Posterior cingulate gyrus (tissue), 11 donors: ENCODE results near the gene ATIC.
"Not testable (repeated sequence)": the region's sequence is repeated elsewhere in the genome, so short reads cannot be mapped to it uniquely, and the experiment has no call there.

Experiments used
- DNase-seq, 10 donors: peaks; one replicate each; pipeline versions ENCODE4 v3.0.0 to v3.0.0-alpha.2; 2020 to 2021; ENCODE audit warnings: mixed read lengths in 3 of 10
- intact Hi-C: fragments of 100-400 bp; cut with DNase I; formaldehyde crosslinking; loops from one replicate; pipeline ENCODE4 v1.15.1; 2023

ATIC gene

GRCh38 chr2:215360059-215360458 is 48.2 kb downstream of the ATIC start:
- intact Hi-C loops: not testable (repeated sequence)

GRCh38 chr2:215360596-215360995 is 48.7 kb downstream of the ATIC start:
- DNase-seq: no peak
- intact Hi-C loops: no loop called here

More at GRCh38 chr2:215360059-215360458, 48.2 kb downstream of the ATIC start:
- DNase-seq: not testable (repeated sequence)

- intact Hi-C loops: no loop called here
- no peak for DNase-seq
Observed at GRCh38 chr2:215361211-215361875, 49.5 kb downstream of the ATIC start.

- intact Hi-C loops: no loop called here
Observed at GRCh38 chr2:215361876-215362561, 50.2 kb downstream of the ATIC start.

GRCh38 chr2:215362562-215362904 is 50.7 kb downstream of the ATIC start:
- no peak for DNase-seq

More at GRCh38 chr2:215361876-215362561, 50.2 kb downstream of the ATIC start:
- no peak for DNase-seq

GRCh38 chr2:215363039-215363438 is 51.2 kb downstream of the ATIC start:
- intact Hi-C loops: no loop called here
- DNase-seq: no peak

More at GRCh38 chr2:215362562-215362904, 50.7 kb downstream of the ATIC start:
- intact Hi-C loops: no loop called here

GRCh38 chr2:215363461-215364156 is 51.8 kb downstream of the ATIC start:
- intact Hi-C loops: no loop called here
- DNase-seq: no peak

- DNase-seq: no peak
- intact Hi-C loops: no loop called here
Observed at GRCh38 chr2:215364157-215365155, 52.6 kb downstream of the ATIC start.

- no peak for DNase-seq
- intact Hi-C loops: no loop called here
Observed at GRCh38 chr2:215365184-215365658, 53.4 kb downstream of the ATIC start.

GRCh38 chr2:215366440-215367032 is 54.7 kb downstream of the ATIC start:
- no peak for DNase-seq
- intact Hi-C loops: no loop called here

- intact Hi-C loops: no loop called here
- DNase-seq: no peak
Observed at GRCh38 chr2:215367662-215368492, 56.0 kb downstream of the ATIC start.

GRCh38 chr2:215368493-215368809 is 56.6 kb downstream of the ATIC start:
- DNase-seq: no peak
- intact Hi-C loops: no loop called here

- intact Hi-C loops: no loop called here
Observed at GRCh38 chr2:215369181-215369760, 57.4 kb downstream of the ATIC start.

GRCh38 chr2:215370112-215370965 is 58.5 kb downstream of the ATIC start:
- DNase-seq: no peak
- intact Hi-C loops: no loop called here

More at GRCh38 chr2:215369181-215369760, 57.4 kb downstream of the ATIC start:
- no peak for DNase-seq

- DNase-seq: peak in 1 of 10 donors; percentile 59
- intact Hi-C loops: no loop called here
Observed at GRCh38 chr2:215371915-215372897, 60.3 kb downstream of the ATIC start.

- no peak for DNase-seq
- intact Hi-C loops: no loop called here
Observed at GRCh38 chr2:215372968-215373649, 61.2 kb downstream of the ATIC start.
